Breast epithelium (tissue), 3 donors: Measurements from ENCODE around the gene NLRP1.

Source experiments
- CTCF ChIP-seq, 3 donors: fragments of 450-650 bp; IDR thresholded peaks; one replicate each; pipeline ENCODE4 v1.5.1; 2016 to 2017; ENCODE audit warnings: antibody characterized with exemption in 3 of 3, mild to moderate bottlenecking in 3 of 3, moderate library complexity in 3 of 3
- POLR2A ChIP-seq: fragments of 450-650 bp; IDR thresholded peaks from one replicate; pipeline ENCODE4 v1.6.1; 2016; ENCODE audit warnings: antibody characterized with exemption, mild to moderate bottlenecking, moderate library complexity

DNA sequence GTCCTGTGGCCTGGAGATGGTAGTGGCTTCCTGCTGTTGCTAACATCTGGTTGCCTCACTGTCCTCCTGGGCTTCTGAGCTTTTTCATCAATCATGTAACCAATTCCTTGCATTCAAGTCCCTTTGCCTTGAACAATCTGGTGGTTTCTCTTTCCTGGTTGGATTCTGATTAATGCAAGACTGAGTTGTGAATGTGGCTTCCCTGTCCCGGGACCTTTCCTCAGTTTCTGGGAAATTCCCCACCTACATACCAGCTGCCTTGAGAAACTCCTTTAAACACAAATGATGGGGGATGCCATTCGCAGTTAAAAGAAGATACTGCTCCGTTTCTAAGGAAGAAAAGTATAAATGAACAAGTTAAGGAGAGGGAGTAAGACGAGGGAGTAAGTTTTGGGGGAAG lies 39.9 kb upstream of the NLRP1 start:
- TF ChIP-seq CTCF (IDR thresholded peaks at IDR 0.05) (no peak), POLR2A (no peak)
